ENCODE data around the gene CDC16. TPM values are rescaled to one million over a fixed set of nuclear protein-coding genes. Genes with fewer than 3 reads are reported as not detected.
A peak's percentile ranks its signal among the peaks of the same experiment; 100 is the strongest.

Gene CDC16
- total and polyA plus RNA-seq, 2 of the 13 experiments (the other 11 are each of a cell fraction or from before 2014, with no cell fraction given): 24.2 to 60.9 TPM

- no peak for TF ChIP-seq ZBTB4 (CRISPR knock-in tag; IDR thresholded peaks at IDR 0.05; ENCODE audit: borderline replicate concordance)
- TF ChIP-seq ELF1 (CRISPR knock-in tag; IDR thresholded peaks at IDR 0.05): no peak
- peak; percentile 93; the same call in 1 of the 2 replicates for TF ChIP-seq PRDM10 (CRISPR knock-in tag; IDR thresholded peaks at IDR 0.05; ENCODE audit: low read depth)
- no peak for TF ChIP-seq ZNF772 (CRISPR knock-in tag; IDR thresholded peaks at IDR 0.05)
- no peak for TF ChIP-seq ZFP36L2 (CRISPR knock-in tag; IDR thresholded peaks at IDR 0.05)
- TF ChIP-seq ARID2 (CRISPR knock-in tag; IDR thresholded peaks at IDR 0.05; ENCODE audit: borderline replicate concordance): no peak
- no peak for TF ChIP-seq SP4 (CRISPR knock-in tag; IDR thresholded peaks at IDR 0.05)
- TF ChIP-seq ZNF256 (CRISPR knock-in tag; conservative IDR thresholded peaks at IDR 0.05): no peak
- TF ChIP-seq ZKSCAN5 (CRISPR knock-in tag; IDR thresholded peaks at IDR 0.05): no peak
- no peak for TF ChIP-seq SMAD1 (CRISPR knock-in tag; IDR thresholded peaks at IDR 0.05; ENCODE audit: borderline replicate concordance, low read depth)
- no peak for TF ChIP-seq U2AF2 (IDR thresholded peaks at IDR 0.05; ENCODE audit: low read depth, low read length)
- TF ChIP-seq ZNF234 (CRISPR knock-in tag; conservative IDR thresholded peaks at IDR 0.05): no peak
- TF ChIP-seq ZFAT (CRISPR knock-in tag; conservative IDR thresholded peaks at IDR 0.05): no peak
- no peak for TF ChIP-seq HES4 (CRISPR knock-in tag; IDR thresholded peaks at IDR 0.05; ENCODE audit: borderline replicate concordance)
- TF ChIP-seq MTF2 (CRISPR knock-in tag; IDR thresholded peaks at IDR 0.05; ENCODE audit: borderline replicate concordance): peak; percentile 25; the same call in 1 of the 2 replicates
- TF ChIP-seq CHD4 (IDR thresholded peaks at IDR 0.05; ENCODE audit: borderline replicate concordance, low read length): 0 out of 2 replicates have a peak, but pooled peaks have one; percentile 32
- no peak for TF ChIP-seq ZNF326 (CRISPR knock-in tag; IDR thresholded peaks at IDR 0.05; ENCODE audit: borderline replicate concordance)
- no peak for TF ChIP-seq TEAD3 (CRISPR knock-in tag; optimal IDR thresholded peaks at IDR 0.05; ENCODE audit: borderline replicate concordance)
- TF ChIP-seq SOX13 (IDR thresholded peaks at IDR 0.05): no peak
- TF ChIP-seq SOX13 (CRISPR knock-in tag; conservative IDR thresholded peaks at IDR 0.05 in 1 of 2, IDR thresholded peaks at IDR 0.05 in 1 of 2): no peak
- TF ChIP-seq ZBTB33 (CRISPR knock-in tag; IDR thresholded peaks at IDR 0.05): peak; percentile 38; the same call in 1 of the 2 replicates
These were observed 78.6 kb downstream of the CDC16 start (continued) for GRCh38 chr13:114313061-114313860.
